SK-N-SH treated with all-trans-retinoic acid at 6 μM for 48 hours (cell line): Measurements from ENCODE around the gene ZBTB4.

Experiments used
- ATAC-seq: fragments of 200-7000 bp; cut with Tn5 transposase; 3 replicates; pipeline ENCODE4 v1.9.1; 2020; ENCODE audit warnings: mild to moderate bottlenecking, moderate library complexity
- ARNTL ChIP-seq: fragments of 450-650 bp; formaldehyde crosslinking; IDR thresholded peaks from 2 replicates; pipeline ENCODE4 v1.5.0; 2020; ENCODE audit warnings: low read depth, mild to moderate bottlenecking, moderate library complexity, borderline replicate concordance
- BACH2 ChIP-seq: fragments of 250-450 bp; sonication (Bioruptor Pico); IDR thresholded peaks from 2 replicates; pipeline ENCODE4 v1.9.0; 2021; ENCODE audit warnings: mild to moderate bottlenecking, borderline replicate concordance
- CSDC2 ChIP-seq: fragments of 250-450 bp; sonication (Bioruptor Pico); IDR thresholded peaks from 2 replicates; pipeline ENCODE4 v1.5.0; 2020; ENCODE audit warnings: mild to moderate bottlenecking, moderate library complexity
- CSRNP3 ChIP-seq: fragments of 250-450 bp; sonication (Bioruptor Pico); IDR thresholded peaks from 2 replicates; pipeline ENCODE4 v1.5.1; 2021; ENCODE audit warnings: mild to moderate bottlenecking, moderate library complexity
- ESRRG ChIP-seq: fragments of 250-450 bp; sonication (Bioruptor Pico); IDR thresholded peaks from 2 replicates; pipeline ENCODE4 v1.6.1; 2021; ENCODE audit warnings: mild to moderate bottlenecking
- GLIS3 ChIP-seq: fragments of 250-450 bp; sonication (Bioruptor Pico); IDR thresholded peaks from 2 replicates; pipeline ENCODE4 v1.5.0; 2020; ENCODE audit warnings: mild to moderate bottlenecking, moderate library complexity
- ISL1 ChIP-seq: fragments of 250-450 bp; sonication (Bioruptor Pico); IDR thresholded peaks from 2 replicates; pipeline ENCODE4 v2.1.2; 2022; ENCODE audit warnings: mild to moderate bottlenecking, moderate library complexity
- OSR1 ChIP-seq: fragments of 250-450 bp; sonication (Bioruptor Pico); IDR thresholded peaks from 2 replicates; pipeline ENCODE4 v1.8.0; 2022; ENCODE audit warnings: moderate library complexity, mild to moderate bottlenecking, inconsistent platforms
- PPARA ChIP-seq: fragments of 250-450 bp; sonication (Bioruptor Pico); IDR thresholded peaks from 2 replicates; pipeline ENCODE4 v1.5.0; 2020; ENCODE audit warnings: mild to moderate bottlenecking, borderline replicate concordance
- RARB ChIP-seq: fragments of 250-450 bp; sonication (Bioruptor Pico); IDR thresholded peaks from 2 replicates; pipeline ENCODE4 v1.8.0; 2021; ENCODE audit warnings: mild to moderate bottlenecking, moderate library complexity
- SNAI2 ChIP-seq: fragments of 250-450 bp; sonication (Bioruptor Pico); IDR thresholded peaks from 2 replicates; pipeline ENCODE4 v1.5.0; 2020; ENCODE audit warnings: mild to moderate bottlenecking, moderate library complexity
- TCF4 ChIP-seq: fragments of 250-450 bp; sonication (Bioruptor Pico); IDR thresholded peaks from 2 replicates; pipeline ENCODE4 v1.8.0; 2021; ENCODE audit warnings: mild to moderate bottlenecking, moderate library complexity, borderline replicate concordance
- TOX ChIP-seq: fragments of 250-450 bp; sonication (Bioruptor Pico); IDR thresholded peaks from 2 replicates; pipeline ENCODE4 v1.8.0; 2021; ENCODE audit warnings: mild to moderate bottlenecking, moderate library complexity, borderline replicate concordance
- TSHZ2 ChIP-seq: fragments of 250-450 bp; sonication (Bioruptor Pico); IDR thresholded peaks from 2 replicates; pipeline ENCODE4 v1.5.0; 2020; ENCODE audit warnings: mild to moderate bottlenecking, moderate library complexity
- ZC3H10 ChIP-seq: fragments of 250-450 bp; sonication (Bioruptor Pico); IDR thresholded peaks from 2 replicates; pipeline ENCODE4 v1.5.1; 2021; ENCODE audit warnings: mild to moderate bottlenecking, moderate library complexity
- ZFP3 ChIP-seq: fragments of 250-450 bp; sonication (Bioruptor Pico); IDR thresholded peaks from 2 replicates; pipeline ENCODE4 v1.5.0; 2020; ENCODE audit warnings: mild to moderate bottlenecking, moderate library complexity
- ZFP30 ChIP-seq: fragments of 450-650 bp; formaldehyde crosslinking; IDR thresholded peaks from 2 replicates; pipeline ENCODE4 v1.5.0; 2022; ENCODE audit warnings: mild to moderate bottlenecking, moderate library complexity
- ZNF565 ChIP-seq: fragments of 450-650 bp; formaldehyde crosslinking; conservative IDR thresholded peaks from 2 replicates; pipeline ENCODE4 v1.5.0; 2020; ENCODE audit warnings: low read depth, mild to moderate bottlenecking, moderate library complexity
- ZNF70 ChIP-seq: fragments of 450-650 bp; formaldehyde crosslinking; IDR thresholded peaks from 2 replicates; pipeline ENCODE4 v1.5.0; 2020; ENCODE audit warnings: mild to moderate bottlenecking, moderate library complexity
- ZNF8 ChIP-seq: fragments of 450-650 bp; formaldehyde crosslinking; IDR thresholded peaks from 2 replicates; pipeline ENCODE4 v1.5.0; 2020; ENCODE audit warnings: mild to moderate bottlenecking, moderate library complexity
- TF ChIP-seq, protein P1 (sequence below): fragments of 250-450 bp; sonication (Bioruptor Pico); IDR thresholded peaks from 2 replicates; pipeline ENCODE4 v1.5.1; 2020; ENCODE audit warnings: low read depth, mild to moderate bottlenecking, moderate library complexity
- TF ChIP-seq, protein P2 (sequence below): fragments of 250-450 bp; sonication (Bioruptor Pico); IDR thresholded peaks from 2 replicates; pipeline ENCODE4 v1.8.0; 2021; ENCODE audit warnings: low read depth, mild to moderate bottlenecking, moderate library complexity, borderline replicate concordance
- TF ChIP-seq, protein P3 (sequence below): fragments of 250-450 bp; sonication (Bioruptor Pico); IDR thresholded peaks from 2 replicates; pipeline ENCODE4 v1.8.0; 2020; ENCODE audit warnings: mild to moderate bottlenecking, moderate library complexity, borderline replicate concordance

Gene ZBTB4

DNA sequence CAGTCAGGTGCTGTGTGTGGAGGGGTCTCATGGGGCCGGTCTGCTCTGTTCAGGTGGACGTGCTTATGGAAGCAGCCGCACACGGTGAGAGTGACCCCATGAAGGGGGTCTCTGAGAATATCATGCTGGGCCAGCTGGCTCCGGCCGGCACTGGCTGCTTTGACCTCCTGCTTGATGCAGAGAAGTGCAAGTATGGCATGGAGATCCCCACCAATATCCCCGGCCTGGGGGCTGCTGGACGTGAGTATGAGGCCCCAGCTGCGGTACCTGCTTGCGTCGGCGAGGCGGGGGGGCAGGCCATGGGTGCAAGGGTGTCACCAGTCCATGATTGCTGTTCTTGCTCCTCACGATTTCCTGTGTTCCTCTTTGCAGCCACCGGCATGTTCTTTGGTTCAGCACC, 32.7 kb upstream of the ZBTB4 start:
- no peak for ATAC-seq
- no peak for TF ChIP-seq ZNF565
- TF ChIP-seq, all 23 proteins: peak for 0

DNA sequence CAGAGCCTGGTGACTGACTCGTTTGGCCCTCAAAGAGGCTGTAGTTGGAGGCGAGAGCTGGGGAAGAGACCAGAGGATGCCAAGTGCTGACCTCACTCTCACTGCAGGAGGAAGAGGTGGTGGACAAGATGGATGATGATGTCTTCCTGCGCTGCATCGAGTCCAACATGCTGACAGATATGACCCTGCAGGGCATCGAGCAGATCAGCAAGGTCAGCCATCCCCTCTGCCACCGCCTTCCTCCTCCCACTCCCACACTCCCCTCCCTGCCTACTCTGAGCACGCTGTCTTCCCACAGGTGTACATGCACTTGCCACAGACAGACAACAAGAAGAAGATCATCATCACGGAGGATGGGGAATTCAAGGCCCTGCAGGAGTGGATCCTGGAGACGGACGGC, 31.7 kb upstream of the ZBTB4 start:
- TF ChIP-seq GLIS3 (CRISPR knock-in tag) (no peak), RARB (CRISPR knock-in tag) (no peak), ZC3H10 (CRISPR knock-in tag) (no peak)
- TF ChIP-seq, protein P1, sequence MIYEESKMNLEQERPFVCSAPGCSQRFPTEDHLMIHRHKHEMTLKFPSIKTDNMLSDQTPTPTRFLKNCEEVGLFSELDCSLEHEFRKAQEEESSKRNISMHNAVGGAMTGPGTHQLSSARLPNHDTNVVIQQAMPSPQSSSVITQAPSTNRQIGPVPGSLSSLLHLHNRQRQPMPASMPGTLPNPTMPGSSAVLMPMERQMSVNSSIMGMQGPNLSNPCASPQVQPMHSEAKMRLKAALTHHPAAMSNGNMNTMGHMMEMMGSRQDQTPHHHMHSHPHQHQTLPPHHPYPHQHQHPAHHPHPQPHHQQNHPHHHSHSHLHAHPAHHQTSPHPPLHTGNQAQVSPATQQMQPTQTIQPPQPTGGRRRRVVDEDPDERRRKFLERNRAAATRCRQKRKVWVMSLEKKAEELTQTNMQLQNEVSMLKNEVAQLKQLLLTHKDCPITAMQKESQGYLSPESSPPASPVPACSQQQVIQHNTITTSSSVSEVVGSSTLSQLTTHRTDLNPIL: no peak
- TF ChIP-seq, protein P2, sequence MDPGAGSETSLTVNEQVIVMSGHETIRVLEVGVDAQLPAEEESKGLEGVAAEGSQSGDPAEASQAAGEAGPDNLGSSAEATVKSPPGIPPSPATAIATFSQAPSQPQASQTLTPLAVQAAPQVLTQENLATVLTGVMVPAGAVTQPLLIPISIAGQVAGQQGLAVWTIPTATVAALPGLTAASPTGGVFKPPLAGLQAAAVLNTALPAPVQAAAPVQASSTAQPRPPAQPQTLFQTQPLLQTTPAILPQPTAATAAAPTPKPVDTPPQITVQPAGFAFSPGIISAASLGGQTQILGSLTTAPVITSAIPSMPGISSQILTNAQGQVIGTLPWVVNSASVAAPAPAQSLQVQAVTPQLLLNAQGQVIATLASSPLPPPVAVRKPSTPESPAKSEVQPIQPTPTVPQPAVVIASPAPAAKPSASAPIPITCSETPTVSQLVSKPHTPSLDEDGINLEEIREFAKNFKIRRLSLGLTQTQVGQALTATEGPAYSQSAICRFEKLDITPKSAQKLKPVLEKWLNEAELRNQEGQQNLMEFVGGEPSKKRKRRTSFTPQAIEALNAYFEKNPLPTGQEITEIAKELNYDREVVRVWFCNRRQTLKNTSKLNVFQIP: no peak
- ATAC-seq: no peak; the same call in 2 of the 3 replicates

DNA sequence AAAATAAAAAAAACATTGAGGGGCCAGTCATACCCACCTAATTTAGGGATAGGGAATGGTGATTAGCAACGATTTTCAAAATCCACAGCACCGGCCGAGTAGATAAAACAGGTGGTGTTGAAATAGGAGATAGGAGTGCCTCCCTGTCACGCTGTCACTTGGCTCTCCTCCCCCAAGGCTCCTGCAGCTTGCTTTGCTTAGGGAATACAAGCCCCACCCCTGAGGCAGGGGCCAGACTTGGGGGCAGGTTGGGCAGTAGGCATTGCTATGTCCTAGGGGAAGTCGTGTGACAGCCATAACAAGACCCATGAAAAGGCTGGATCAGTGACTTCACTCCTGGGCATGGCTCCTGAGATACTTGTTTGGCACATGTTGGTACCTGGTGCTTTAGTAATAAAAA, 30.5 kb upstream of the ZBTB4 start:
- ATAC-seq: no peak

GRCh38 chr17:7508846-7509245, 29.4 kb upstream of the ZBTB4 start:
- no peak for ATAC-seq
- TF ChIP-seq TSHZ2 (CRISPR knock-in tag): no peak
- no peak for TF ChIP-seq ZFP3 (CRISPR knock-in tag)
- TF ChIP-seq ZNF8 (CRISPR knock-in tag): no peak
- no peak for TF ChIP-seq TCF4 (CRISPR knock-in tag)
- TF ChIP-seq, protein P3, sequence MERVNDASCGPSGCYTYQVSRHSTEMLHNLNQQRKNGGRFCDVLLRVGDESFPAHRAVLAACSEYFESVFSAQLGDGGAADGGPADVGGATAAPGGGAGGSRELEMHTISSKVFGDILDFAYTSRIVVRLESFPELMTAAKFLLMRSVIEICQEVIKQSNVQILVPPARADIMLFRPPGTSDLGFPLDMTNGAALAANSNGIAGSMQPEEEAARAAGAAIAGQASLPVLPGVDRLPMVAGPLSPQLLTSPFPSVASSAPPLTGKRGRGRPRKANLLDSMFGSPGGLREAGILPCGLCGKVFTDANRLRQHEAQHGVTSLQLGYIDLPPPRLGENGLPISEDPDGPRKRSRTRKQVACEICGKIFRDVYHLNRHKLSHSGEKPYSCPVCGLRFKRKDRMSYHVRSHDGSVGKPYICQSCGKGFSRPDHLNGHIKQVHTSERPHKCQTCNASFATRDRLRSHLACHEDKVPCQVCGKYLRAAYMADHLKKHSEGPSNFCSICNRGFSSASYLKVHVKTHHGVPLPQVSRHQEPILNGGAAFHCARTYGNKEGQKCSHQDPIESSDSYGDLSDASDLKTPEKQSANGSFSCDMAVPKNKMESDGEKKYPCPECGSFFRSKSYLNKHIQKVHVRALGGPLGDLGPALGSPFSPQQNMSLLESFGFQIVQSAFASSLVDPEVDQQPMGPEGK (CRISPR knock-in tag): no peak
- no peak for TF ChIP-seq TOX (CRISPR knock-in tag)
- no peak for TF ChIP-seq ZC3H10 (CRISPR knock-in tag)
- TF ChIP-seq ARNTL (CRISPR knock-in tag): no peak
- TF ChIP-seq OSR1 (CRISPR knock-in tag): no peak
- TF ChIP-seq CSRNP3 (CRISPR knock-in tag): no peak
- TF ChIP-seq GLIS3 (CRISPR knock-in tag): no peak
- no peak for TF ChIP-seq BACH2 (CRISPR knock-in tag)
- no peak for TF ChIP-seq ZFP30 (CRISPR knock-in tag)
- no peak for TF ChIP-seq ZNF70 (CRISPR knock-in tag)
- TF ChIP-seq ISL1: no peak
- TF ChIP-seq PPARA (CRISPR knock-in tag): no peak

More for the DNA sequence above, 30.5 kb upstream of the ZBTB4 start:
- no peak for TF ChIP-seq ISL1
- TF ChIP-seq ZFP3 (CRISPR knock-in tag): no peak
- TF ChIP-seq CSRNP3 (CRISPR knock-in tag): no peak
- no peak for TF ChIP-seq ESRRG (CRISPR knock-in tag)
- no peak for TF ChIP-seq ZNF8 (CRISPR knock-in tag)
- no peak for TF ChIP-seq BACH2 (CRISPR knock-in tag)
- TF ChIP-seq ZFP30 (CRISPR knock-in tag): no peak
- TF ChIP-seq ARNTL (CRISPR knock-in tag): no peak
- TF ChIP-seq SNAI2 (CRISPR knock-in tag): no peak
- TF ChIP-seq ZC3H10 (CRISPR knock-in tag): no peak
- no peak for TF ChIP-seq RARB (CRISPR knock-in tag)
- TF ChIP-seq CSDC2 (CRISPR knock-in tag): no peak
- TF ChIP-seq TCF4 (CRISPR knock-in tag): no peak
